Activated CD8-positive, alpha-beta T cell treated with anti-CD3 and anti-CD28 coated beads for 36 hours (primary cell): Measurements from ENCODE around the gene UGT1A7. TPM values are rescaled to one million over a fixed set of nuclear protein-coding genes. Genes with fewer than 3 reads are reported as not detected.

Experiments used
- ATAC-seq: fragments of 200-7000 bp; cut with Tn5 transposase; one replicate; pipeline ENCODE4 v1.10.0; 2021; ENCODE audit warnings: mild to moderate bottlenecking, moderate library complexity
- CTCF ChIA-PET: fragments of 350-600 bp; sonication (Branson Sonifier 250); formaldehyde crosslinking; loops from one replicate; lab custom pipeline; 2021; ENCODE audit warnings: antibody characterized with exemption; lab: Charles Lee
- POLR2A ChIA-PET: fragments of 350-600 bp; sonication (Branson Sonifier 250); formaldehyde crosslinking; loops from one replicate; lab custom pipeline; 2021; ENCODE audit warnings: antibody characterized with exemption; lab: Charles Lee
- DNase-seq: peaks from one replicate; pipeline ENCODE4 v3.0.0-alpha.2; 2020
- H3K27ac Mint-ChIP-seq: one replicate; pipeline ENCODE4 v1.8.0; 2021; ENCODE audit warnings: mild to moderate bottlenecking, mixed read lengths
- H3K27me3 Mint-ChIP-seq: one replicate; pipeline ENCODE4 v1.8.0; 2021; ENCODE audit warnings: mixed read lengths
- H3K36me3 Mint-ChIP-seq: one replicate; pipeline ENCODE4 v1.8.0; 2021; ENCODE audit warnings: low read depth, mixed read lengths
- H3K4me1 Mint-ChIP-seq: one replicate; pipeline ENCODE4 v1.8.0; 2021; ENCODE audit warnings: low read depth, mixed read lengths
- H3K4me3 Mint-ChIP-seq: one replicate; pipeline ENCODE4 v1.8.0; 2021; ENCODE audit warnings: mild to moderate bottlenecking, moderate library complexity, mixed read lengths
- H3K9me3 Mint-ChIP-seq: one replicate; pipeline ENCODE4 v1.8.0; 2021; ENCODE audit warnings: mixed read lengths
- intact Hi-C: fragments of 100-400 bp; cut with micrococcal nuclease; formaldehyde crosslinking; loops from one replicate; pipeline ENCODE4 v1.10.0; 2022
- total RNA-seq, 2 experiments: library from RNA; stranded (reverse); gene quantifications; one replicate each; pipeline ENCODE4 v1.2.3, GENCODE V29; 2021
- TF ChIP-seq, protein P1 (sequence below): fragments of 200-600 bp; IDR thresholded peaks from one replicate; pipeline ENCODE4 v1.8.0; 2022; ENCODE audit warnings: antibody characterized with exemption, mild to moderate bottlenecking

Gene UGT1A7
- total RNA-seq, 2 experiments from 2014 or later: not detected

DNA sequence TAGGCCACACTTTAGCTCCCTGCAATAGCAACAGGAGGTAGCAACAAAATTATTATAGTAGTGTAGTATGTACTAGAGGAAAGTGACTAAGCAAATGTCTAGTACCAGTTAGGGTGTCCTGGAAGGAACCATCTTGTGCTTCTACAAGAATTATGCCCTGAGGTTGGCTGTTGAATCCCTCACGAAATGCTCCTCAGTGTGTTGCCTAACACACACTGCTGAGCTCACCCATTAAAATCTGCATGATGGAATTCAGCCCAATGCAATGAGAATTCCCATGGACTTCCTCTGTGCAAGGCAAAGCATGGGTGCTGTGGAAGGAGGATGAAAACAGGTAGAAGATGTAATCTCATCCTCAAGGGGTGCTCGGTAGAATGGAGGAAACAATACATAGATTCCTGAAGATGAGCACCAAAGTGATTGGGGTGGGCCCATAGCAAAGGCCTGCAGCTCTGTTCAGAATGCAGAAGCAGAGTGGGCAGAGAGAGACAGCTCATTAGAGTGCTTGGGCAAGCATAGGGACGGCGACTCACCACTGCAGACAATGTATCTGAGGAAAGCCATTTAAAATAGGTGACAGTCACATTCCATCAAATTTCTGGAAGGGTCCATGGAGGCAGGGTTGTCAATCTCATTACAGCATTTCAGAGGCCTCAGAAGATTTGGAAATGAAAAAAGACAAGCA is 1.2 kb upstream of the UGT1A7 start:
- DNase-seq (no peak), ATAC-seq (no peak)
- CTCF ChIA-PET: interaction anchor here (1.2 kb wide), 1 partner anchor 31 kb away, joined by 3 read pairs; no protein-coding TSS in a partner anchor
- Mint-ChIP-seq H3K4me1 (no peaks in the 10 kb centered on the region), H3K9me3 (no peaks in the 10 kb centered on the region), H3K27ac (no peak overlapping the region), H3K4me3 (no peak overlapping the region), H3K36me3 (no peaks in the 10 kb centered on the region), H3K27me3 (peaks cover 4% of the 10 kb centered on the region)
- POLR2A ChIA-PET: no interaction called here
- intact Hi-C loops: no loop called here
- TF ChIP-seq, protein P1, sequence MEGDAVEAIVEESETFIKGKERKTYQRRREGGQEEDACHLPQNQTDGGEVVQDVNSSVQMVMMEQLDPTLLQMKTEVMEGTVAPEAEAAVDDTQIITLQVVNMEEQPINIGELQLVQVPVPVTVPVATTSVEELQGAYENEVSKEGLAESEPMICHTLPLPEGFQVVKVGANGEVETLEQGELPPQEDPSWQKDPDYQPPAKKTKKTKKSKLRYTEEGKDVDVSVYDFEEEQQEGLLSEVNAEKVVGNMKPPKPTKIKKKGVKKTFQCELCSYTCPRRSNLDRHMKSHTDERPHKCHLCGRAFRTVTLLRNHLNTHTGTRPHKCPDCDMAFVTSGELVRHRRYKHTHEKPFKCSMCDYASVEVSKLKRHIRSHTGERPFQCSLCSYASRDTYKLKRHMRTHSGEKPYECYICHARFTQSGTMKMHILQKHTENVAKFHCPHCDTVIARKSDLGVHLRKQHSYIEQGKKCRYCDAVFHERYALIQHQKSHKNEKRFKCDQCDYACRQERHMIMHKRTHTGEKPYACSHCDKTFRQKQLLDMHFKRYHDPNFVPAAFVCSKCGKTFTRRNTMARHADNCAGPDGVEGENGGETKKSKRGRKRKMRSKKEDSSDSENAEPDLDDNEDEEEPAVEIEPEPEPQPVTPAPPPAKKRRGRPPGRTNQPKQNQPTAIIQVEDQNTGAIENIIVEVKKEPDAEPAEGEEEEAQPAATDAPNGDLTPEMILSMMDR: no peak

- POLR2A ChIA-PET: no interaction called here
- no peaks in the 10 kb centered on the region for H3K4me1 Mint-ChIP-seq
- TF ChIP-seq, protein P1: no peak
- no peak overlapping the region for H3K4me3 Mint-ChIP-seq
- ATAC-seq: no peak
- intact Hi-C loops: no loop called here
- CTCF ChIA-PET: no interaction called here
- DNase-seq: no peak
- peaks cover 1% of the 10 kb centered on the region for H3K27me3 Mint-ChIP-seq
- H3K9me3 Mint-ChIP-seq: no peaks in the 10 kb centered on the region
- no peaks in the 10 kb centered on the region for H3K36me3 Mint-ChIP-seq
- H3K27ac Mint-ChIP-seq: no peak overlapping the region
These were observed 2.9 kb downstream of the UGT1A7 start for GRCh38 chr2:233684640-233685039.

GRCh38 chr2:233686928-233687327 is 5.2 kb downstream of the UGT1A7 start:
- no peak for DNase-seq
- Mint-ChIP-seq H3K9me3 (no peaks in the 10 kb centered on the region), H3K4me1 (no peaks in the 10 kb centered on the region), H3K4me3 (no peak overlapping the region), H3K27me3 (no peaks in the 10 kb centered on the region), H3K36me3 (no peaks in the 10 kb centered on the region), H3K27ac (no peak overlapping the region)
- ChIA-PET CTCF (no interaction called here), POLR2A (no interaction called here)
- intact Hi-C loops: no loop called here
- TF ChIP-seq, protein P1: no peak
- ATAC-seq: no peak

GRCh38 chr2:233688341-233688740 is 6.6 kb downstream of the UGT1A7 start:
- POLR2A ChIA-PET: no interaction called here
- H3K4me1 Mint-ChIP-seq: no peaks in the 10 kb centered on the region
- no peak for DNase-seq
- CTCF ChIA-PET: no interaction called here
- no peak for ATAC-seq
- H3K4me3 Mint-ChIP-seq: no peak overlapping the region
- no peaks in the 10 kb centered on the region for H3K36me3 Mint-ChIP-seq
- no peaks in the 10 kb centered on the region for H3K27me3 Mint-ChIP-seq
- intact Hi-C loops: no loop called here
- no peaks in the 10 kb centered on the region for H3K9me3 Mint-ChIP-seq
- TF ChIP-seq, protein P1: no peak
- H3K27ac Mint-ChIP-seq: no peak overlapping the region

GRCh38 chr2:233689031-233689430 is 7.3 kb downstream of the UGT1A7 start:
- Mint-ChIP-seq H3K4me1 (no peaks in the 10 kb centered on the region), H3K4me3 (no peak overlapping the region), H3K27me3 (no peaks in the 10 kb centered on the region), H3K9me3 (no peaks in the 10 kb centered on the region), H3K36me3 (no peaks in the 10 kb centered on the region), H3K27ac (no peak overlapping the region)
- TF ChIP-seq, protein P1: no peak
- DNase-seq: no peak
- ATAC-seq: no peak
- ChIA-PET CTCF (no interaction called here), POLR2A (no interaction called here)
- intact Hi-C loops: no loop called here
